ENCODE data around the gene CNDP2.
A peak's percentile ranks its signal among the peaks of the same experiment; 100 is the strongest.
"Not testable (repeated sequence)": the region's sequence is repeated elsewhere in the genome, so short reads cannot be mapped to it uniquely, and the experiment has no call there.

Gene CNDP2

GRCh38 chr18:74473976-74474640 lies 22.1 kb upstream of the CNDP2 start:
- no peak for DNase-seq

DNA sequence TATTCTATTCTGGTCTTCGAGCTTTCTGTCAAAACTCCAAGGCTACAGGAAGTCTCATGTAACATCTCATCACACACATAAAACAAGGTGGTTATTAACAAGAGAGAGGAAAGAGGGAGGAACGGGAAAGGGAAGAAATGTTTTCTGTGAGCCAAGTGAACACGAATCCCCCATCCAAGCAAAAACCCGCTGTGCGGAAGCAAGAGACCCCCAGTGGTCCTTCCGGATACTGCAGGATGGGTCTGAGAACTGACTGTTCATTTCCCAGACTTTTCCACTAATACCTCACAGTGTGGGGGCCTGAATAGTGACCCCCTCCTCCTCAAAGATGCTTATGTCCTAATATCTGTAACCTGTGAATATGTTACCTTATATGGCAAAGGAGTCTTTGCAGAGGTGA lies 20.0 kb upstream of the CNDP2 start:
- no peak for DNase-seq

- no peak for DNase-seq
Observed at GRCh38 chr18:74477771-74478170, 18.4 kb upstream of the CNDP2 start.

- DNase-seq = no peak
Observed at GRCh38 chr18:74478316-74478715, 17.8 kb upstream of the CNDP2 start.

- DNase-seq = no peak
Observed at GRCh38 chr18:74478880-74479279, 17.3 kb upstream of the CNDP2 start.

GRCh38 chr18:74479486-74480148 lies 16.5 kb upstream of the CNDP2 start:
- DNase-seq = no peak

- no peak for DNase-seq
Observed at GRCh38 chr18:74480149-74480651, 16.0 kb upstream of the CNDP2 start.

- no peak for DNase-seq
Observed at GRCh38 chr18:74482697-74483096, 13.5 kb upstream of the CNDP2 start.

DNA sequence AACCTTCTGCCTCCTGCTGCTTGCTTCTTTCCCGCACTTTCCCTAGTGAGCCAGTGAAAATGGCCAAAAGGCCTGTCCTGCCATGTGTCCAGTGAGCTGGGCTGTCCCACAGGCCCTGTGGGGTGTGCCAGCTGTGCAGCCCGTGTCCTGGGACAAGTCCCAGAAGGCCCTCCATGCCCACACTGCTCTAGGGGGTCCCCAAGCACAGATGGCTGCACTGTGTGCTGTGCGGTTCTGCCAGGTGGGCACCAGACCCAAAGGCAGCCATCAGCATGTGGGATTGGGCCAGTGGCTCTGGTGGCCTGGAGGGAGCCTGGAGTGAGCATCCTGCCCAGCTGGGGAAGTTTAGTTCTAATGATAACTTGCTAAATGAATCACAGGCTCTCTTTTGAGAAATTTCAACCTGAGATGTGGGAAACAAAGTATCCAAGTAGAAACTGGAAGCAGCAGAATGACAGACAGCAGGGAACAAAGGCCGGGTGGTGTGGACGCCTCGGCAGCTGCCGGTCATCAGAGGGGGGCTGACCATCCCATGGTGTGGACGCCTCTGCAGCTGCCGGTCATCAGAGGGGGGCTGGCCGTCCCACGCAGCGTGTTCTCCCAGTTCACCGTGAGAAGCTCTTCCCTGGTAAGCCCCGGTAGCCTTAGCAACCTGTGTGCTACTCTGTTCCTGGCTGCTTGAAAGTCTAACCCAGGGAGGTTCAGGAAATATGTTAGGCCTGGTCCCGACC lies 9.9 kb upstream of the CNDP2 start:
- no peak for DNase-seq

DNA sequence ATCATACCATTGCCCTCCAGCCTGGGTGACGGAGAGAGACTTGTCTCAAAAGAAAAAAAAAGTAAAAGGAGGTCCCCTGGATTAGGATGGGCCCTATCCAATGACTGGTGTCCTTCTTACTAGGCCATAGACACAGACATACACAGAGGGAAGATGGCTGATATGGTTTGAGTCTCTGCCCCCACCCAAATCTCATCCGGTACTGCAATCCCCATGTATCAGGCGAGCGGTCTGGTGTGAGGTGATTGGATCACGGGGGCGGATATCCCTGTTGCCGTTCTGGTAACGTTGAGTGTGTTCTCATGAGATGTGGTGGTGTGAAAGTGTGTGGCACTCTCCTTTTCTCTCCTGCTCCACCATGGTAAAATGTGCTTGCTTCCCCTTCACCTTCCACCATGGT lies 7.8 kb upstream of the CNDP2 start:
- no peak for DNase-seq

GRCh38 chr18:74488864-74489263 lies 7.3 kb upstream of the CNDP2 start:
- no peak for DNase-seq

DNA sequence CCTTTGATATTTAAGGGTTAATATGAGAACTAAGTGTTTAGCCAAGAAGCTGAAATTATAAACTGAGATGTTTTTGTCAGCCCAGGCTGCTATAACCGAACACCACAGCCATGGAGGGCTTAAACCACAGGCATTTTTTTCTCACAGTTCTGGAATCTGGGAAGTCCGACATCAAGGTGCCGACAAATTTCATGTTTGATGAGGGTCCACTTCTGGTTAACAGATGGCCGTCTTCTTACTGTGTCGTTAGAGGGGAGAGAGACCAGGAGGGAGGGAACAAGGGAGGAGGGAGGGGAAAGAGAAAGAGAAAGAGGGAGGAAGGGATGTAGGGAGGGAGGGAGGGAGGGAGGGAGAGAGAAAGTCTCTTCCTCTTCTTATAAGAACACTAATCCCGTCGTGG lies 6.5 kb upstream of the CNDP2 start:
- no peak for DNase-seq

DNA sequence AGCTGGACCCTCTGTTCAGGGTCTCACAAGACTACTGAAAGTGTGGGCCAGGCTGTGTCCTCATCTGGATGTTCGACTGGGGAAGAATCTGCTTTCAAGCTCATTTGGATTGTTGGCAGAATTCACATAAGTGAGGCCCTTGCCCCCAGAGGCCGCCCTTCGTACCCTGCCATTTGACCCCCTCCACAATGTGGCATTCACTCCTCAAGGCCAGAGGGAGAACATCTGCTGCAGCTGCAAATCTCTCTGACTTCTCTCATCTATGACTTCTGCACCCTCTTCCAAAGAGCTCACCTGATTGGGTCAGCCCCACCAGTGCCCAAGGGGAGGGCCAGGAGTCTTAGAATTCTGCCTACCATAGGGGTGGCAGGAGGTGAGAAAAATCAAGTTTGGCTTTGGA lies 3.9 kb upstream of the CNDP2 start:
- DNase-seq = no peak

DNA sequence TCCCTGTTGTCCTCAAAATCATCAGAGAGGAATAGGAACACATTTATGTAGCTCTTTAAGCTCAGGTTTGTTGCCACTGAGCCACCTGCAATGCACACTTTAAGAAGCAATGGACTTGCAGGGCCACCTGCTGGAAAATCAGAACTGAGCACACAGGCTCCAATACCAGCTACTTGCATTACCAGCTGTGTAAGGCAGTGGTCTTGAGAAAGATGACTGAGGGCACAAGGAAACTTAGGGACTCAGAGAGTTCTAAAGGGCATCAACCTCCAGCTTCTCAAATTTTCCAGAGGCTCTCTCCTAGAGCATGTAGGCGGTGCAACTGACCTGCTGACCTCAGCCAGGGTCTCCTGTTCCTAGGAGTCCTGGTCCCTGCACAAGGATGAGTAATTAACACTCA lies 2.5 kb upstream of the CNDP2 start:
- peak; percentile 32 for DNase-seq

- DNase-seq = no peak
Observed at GRCh38 chr18:74494514-74494913, 1.6 kb upstream of the CNDP2 start.

DNA sequence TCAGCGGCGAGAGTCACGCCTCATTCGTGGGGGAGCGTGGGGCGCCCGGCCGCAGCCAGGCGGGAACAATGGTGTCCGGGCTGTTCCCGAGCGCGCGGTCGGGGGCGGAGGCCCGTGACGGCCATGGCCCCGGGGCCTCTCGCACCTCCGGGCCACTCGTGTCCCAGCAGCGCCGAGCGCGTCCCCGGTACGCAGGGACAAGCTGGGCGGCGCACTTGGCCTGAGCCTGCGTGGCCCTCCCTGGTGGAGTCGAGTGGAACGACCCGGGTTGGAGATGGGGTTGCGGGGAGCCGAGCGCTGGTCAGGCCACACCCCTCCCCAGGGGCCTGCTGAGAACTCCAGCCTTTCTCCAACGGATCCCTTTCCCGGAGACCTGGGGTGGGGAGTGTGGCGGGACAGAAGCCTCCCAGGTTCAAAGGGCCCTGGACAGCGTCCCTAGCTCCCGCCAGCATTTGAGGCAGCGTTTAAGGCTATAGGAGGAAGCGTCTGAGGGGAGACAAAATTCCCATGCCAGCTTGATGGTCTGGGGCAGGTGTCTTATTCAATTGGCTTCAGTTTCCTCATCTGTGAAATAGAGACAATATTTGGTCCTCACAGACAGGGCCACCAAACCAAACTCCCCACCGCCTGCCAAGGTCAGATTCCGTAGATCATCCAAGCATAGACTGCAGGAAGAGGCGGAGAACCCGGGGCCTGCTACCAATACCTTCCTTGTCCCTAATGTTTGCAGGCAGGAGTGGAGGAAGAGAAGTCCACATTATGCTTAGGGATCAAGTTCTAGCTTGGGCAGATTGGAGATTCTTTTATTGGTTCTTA lies 553 bp downstream of the CNDP2 start:
- DNase-seq = peak; percentile 25

DNA sequence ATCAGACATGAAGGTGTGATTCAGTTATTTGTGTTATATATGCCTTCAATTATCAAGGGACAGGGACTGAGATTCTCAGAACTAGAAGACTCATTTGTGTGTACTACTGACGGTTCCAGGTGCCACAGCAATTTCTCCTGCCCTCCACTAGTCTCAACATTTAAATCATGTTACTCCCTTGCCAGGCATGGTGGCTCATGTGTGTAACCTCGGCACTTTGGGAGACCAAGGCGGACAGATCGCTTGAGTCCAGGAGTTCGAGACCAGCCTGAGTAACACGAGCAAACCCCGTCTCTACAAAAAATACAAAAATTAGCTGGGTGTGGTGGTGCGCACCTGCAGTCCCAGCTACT lies 1.1 kb downstream of the CNDP2 start:
- no peak for DNase-seq

- no peak for DNase-seq
Observed at GRCh38 chr18:74497778-74498177, 1.6 kb downstream of the CNDP2 start.

DNA sequence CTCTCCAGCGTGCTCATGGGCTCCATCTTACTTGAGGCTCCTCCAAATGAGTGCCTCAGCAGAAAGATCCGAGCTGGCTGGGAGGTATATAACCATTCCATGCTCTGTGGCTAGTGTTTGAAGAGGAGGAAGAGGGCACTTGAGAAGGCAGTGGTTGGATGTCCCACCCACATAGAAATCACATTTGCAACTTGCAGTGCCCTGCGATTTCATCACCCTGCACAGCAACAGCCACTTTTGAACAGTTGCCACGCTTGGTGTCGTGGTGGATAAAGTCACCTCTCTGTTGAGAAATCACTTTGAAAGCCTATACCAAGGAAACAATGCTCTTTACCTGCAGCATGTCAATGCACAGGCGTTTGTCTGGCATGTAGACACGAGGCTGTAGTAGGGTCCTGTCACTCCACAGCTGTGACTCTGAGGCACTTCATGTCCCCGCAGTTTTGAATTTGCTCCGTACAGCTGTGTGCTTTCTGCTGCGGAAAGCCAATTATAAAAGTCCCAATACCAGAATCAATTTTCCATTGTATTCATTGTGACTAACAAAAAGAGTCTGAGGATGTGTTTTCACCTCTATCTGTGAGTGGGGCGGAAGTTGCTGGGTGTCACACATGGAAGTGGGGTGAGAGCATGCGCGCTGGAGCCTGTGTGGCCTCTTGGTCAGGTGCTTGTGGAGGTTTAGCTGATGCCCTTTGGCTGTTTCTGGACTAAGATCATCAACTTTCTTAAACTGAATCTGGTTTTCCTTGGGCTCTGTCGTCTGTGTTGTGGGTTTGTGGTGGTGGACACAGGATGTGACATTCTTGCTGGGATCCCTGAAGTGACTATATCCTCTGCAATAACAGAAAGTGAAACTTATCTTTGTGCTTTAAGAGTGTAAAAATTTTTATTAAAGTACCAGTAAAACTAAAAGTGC lies 2.8 kb downstream of the CNDP2 start:
- peak; percentile 63 for DNase-seq

DNA sequence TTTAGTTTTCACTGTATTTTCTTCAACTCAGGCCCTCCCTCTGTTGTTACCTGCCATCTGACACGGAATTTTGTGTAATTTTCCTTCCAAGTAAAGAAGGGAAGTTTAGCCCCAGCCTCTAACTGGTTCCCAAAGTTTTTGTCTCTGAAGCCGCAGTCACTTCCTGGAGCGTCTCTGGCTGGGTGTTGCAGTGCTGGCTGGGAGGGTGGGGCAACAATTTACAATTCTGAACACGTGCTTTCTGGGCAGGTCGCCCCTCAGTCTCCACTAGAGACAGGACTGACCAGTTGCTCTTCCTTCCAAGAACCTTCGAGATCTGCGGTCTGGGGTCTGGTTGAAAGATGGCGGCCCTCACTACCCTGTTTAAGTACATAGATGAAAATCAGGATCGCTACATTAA lies 3.5 kb downstream of the CNDP2 start:
- DNase-seq = peak; percentile 22

DNA sequence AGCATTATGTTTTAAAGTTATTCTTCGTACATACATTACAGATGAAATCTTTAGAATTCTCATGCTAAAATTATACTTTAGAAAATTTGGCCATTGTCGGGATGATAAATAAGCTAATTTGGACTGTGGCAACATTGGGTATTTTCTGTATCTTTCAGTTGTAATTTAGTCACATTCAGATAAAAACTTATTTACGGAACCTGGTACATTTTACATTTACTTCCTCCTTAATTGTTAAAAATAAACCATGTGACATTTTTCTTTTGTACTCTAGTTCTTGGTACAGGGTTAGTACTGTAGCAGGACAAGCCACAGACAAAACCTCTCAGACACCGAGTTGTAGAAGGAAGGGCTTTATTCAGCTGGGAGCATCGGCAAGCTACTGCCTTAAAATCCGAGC lies 4.2 kb downstream of the CNDP2 start:
- no peak for DNase-seq

- DNase-seq = not testable (repeated sequence)
Observed at GRCh38 chr18:74500774-74501173, 4.6 kb downstream of the CNDP2 start.
